HS-27A (cell line): ENCODE results near the gene SEC62.

ENCODE experiments used
- DNase-seq: peaks from one replicate; pipeline ENCODE4 v3.0.0-alpha.2; 2012; ENCODE audit warnings: low read depth, missing footprints

Gene SEC62, protein sequence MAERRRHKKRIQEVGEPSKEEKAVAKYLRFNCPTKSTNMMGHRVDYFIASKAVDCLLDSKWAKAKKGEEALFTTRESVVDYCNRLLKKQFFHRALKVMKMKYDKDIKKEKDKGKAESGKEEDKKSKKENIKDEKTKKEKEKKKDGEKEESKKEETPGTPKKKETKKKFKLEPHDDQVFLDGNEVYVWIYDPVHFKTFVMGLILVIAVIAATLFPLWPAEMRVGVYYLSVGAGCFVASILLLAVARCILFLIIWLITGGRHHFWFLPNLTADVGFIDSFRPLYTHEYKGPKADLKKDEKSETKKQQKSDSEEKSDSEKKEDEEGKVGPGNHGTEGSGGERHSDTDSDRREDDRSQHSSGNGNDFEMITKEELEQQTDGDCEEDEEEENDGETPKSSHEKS

DNA sequence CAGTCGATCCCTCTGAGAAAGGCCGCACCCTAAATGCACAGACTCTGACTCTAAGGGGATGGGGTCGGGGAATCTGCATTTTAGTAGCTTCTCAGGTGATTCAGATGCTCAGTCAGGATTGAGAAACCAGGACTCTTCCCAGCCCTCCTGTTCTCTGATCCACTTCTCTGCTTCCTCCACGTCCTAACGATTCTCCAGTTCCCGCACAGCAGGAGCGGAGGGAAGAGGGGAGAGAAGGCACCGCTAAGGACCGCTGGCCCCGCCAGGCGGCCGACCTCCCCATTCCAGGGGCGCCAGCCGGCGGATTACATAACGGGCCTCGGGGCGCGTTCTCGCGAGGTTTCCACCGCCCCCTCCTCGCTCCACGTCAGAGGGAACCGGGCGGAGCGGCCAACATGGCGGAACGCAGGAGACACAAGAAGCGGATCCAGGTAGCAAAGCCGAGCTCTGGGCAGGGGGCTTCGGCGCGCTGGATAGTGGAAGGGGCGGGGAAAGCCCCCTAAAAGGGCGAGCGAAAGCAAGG is at the start of gene SEC62:
SEC62 (plus strand) TSS at position 380 of the 523 bp plus-strand sequence; CDS start at position 396, 16 bp downstream.
- peak; percentile 66 for DNase-seq

DNA sequence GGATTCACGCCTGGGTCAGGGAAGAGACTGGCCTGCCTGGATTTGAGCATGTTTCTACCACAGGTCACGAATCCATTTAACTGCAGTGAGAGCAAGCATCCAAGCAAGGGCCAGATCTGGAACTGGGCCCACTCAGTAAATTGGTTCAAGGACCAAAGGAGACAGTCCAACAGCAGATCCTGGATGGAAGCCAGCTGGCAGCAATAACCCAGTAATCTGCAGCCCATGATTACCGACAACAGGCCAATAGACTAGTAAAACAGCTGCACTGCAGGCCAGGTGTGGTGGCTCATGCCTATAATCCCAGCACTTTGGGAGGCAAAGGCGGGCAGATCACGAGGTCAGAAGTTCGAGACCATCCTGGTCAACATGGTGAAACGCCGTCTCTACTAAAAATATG is 43.4 kb upstream of the SEC62 start:
- DNase-seq, result no peak

DNA sequence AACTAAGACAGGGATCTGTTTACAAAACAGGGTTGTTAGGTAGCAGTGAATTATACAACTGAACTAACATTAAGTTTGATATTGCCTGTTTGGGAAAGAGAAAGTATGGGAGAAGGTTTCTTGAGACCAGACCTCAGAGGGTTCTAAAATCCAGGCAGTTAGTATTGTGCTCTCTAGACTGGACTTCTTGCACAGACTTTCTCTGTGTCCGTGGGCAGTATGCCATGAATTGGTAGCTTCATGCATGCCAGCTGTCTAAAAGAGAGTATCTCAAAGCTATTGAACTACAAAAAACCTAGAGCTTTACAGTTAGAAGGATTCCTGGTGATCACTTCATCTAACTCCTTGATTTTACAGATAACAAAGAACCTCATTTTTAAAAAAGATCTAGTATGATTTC is 42.8 kb upstream of the SEC62 start:
- DNase-seq, result no peak

DNA sequence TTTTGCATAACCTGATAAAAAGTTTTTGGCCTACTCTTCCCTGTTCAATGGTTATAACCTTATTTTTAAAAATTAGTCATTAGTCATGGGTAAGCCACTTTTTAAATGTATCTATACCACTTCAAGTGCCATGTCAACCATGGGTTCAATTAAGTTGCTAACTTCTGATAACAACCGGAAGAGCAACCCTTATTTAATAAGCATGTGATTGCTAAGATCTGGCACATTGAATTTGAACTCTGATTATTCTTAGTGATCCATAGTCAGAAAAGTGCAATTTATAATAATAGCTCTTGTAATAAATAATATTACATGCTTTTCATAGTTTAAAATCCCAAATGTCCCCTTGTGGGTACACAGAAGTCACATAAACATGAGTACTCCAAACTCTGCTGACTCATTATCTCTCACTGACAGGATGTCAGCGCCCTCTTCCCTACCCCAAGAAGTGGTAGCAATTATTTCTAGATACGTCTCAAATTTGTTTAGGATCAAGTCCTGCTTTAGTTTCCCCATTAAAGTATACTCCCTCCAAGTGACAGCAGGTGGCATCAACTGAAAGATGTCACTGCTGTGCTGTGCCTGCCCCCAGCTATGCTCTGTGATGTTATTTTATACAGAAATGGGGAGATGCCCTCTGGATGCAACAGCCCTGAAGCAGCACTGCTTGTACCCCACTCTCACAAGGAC is 36.6 kb upstream of the SEC62 start:
- no peak for DNase-seq

DNA sequence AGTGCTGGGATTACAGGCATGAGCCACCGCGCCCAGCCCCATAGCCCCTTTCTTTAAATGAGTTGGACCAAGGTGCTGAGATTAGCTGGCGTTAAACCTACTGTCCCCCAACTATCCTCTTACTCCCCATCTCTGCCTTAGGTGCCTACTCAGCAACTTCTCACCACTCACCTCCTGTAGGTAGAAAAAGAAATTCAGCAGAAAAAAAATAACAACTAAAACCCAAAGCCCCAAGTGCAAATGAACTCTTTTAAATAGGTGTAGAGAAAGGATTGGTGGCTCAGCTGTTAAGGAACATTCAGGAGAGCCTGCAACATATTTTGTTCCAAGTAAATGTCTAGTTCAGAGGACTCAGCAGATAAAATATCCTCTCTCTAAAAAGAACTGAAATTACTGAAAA is 35.8 kb upstream of the SEC62 start:
- no peak for DNase-seq

DNA sequence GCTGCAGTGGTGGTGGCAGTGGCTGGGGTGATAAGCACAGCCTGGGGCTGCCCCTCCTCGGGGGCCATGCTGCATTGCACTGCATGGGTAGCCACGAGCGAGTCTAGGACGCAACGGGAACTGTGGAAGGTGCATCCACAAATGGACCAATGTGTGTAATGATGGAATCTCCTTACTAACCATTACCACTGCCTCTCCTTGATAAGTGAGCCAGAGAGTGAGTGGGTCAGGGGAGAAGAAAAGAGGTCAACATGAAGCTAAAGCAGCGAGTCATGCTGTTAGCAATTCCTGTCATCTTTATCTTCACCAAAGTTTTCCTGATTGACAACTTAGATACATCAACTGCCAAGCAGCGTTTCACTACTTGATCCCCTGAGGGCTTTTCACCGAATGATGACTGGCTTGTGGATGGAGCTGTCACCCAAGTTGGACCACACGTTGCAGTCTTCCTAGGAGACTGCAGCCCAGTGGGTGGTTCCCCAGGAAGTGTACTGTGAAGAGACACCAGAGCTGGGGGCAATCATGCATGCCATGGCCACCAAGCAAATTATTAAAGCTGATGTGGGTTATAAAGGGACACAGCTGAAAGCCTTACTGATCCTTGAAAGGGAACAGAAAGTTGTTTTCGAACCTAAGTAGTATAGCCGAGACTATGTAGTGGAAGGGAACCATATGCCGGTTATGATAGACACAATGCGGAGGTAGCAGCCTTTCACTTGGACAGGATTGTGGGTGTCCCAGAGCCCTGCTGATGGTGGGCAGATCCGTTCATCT is 34.7 kb upstream of the SEC62 start:
- no peak for DNase-seq

DNA sequence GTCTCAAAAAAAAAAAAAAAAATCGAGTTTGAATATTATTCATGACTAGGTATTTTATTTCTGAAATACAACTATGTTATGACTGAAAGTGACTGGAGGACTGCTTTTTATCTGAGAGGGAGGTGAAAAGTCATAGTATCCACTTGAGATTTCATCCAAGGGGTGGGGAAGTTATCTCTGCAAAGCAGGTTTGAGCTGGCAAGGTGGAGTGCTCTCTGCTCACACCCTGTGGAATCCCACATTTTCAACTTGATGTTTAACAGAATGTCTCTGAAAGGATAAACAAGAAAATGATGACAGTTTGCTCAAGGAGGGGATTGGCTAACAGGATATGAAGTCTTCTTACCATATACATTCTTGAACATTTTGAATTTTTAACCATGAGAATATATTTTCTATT is 27.3 kb upstream of the SEC62 start:
- DNase-seq, result no peak

DNA sequence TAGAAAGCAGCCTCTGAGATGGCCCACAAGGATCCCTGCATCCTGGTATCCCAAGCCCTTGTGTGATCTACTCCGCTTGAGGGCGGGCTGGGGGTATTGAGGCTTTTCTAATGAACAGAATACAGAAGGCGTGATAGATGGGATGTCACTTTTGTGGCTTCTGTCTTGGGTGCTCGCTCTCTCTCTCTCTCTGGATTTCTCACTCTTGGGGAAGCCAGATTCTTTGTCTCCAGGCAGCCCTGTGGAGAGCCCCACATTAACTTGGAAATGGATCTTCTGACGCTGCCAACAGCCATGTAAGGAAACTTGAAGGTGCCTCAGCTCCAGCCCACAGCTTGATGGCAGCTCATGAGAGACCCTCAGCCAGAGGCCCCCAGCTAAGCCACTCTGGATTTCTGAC is 26.9 kb upstream of the SEC62 start:
- DNase-seq, result no peak

DNA sequence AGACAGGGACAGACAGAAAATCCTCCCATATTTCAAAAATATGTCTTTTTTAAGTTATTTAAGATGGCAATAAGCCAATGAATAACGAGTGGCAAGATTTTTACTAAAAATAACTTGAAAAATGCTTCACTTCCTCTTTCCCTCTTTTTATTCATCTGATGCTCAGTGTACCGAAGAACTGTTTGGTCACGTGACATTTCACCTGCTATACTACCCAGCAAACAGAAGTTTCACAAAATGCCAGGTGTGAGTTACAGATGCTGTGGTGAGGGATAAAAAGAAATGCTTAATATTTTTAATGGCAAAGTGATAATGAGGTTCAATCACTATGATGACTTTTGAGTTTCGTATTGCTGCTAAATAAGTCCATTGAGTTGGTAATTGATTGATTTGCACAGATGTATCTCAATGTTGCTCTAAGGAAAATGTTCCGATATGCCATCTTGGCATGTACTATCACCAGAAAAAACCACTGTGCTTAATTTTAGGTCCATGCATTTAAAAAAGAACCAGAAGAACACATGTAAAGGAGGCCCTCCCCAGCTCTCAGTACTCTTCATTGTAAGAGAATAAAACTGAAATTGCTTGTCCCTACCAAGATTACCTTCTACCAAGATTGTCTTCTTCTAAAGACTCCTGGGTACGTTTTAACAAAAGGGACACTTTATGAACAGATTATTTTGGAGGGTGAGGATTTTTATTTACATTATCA is 26.0 kb upstream of the SEC62 start:
- DNase-seq, result no peak

DNA sequence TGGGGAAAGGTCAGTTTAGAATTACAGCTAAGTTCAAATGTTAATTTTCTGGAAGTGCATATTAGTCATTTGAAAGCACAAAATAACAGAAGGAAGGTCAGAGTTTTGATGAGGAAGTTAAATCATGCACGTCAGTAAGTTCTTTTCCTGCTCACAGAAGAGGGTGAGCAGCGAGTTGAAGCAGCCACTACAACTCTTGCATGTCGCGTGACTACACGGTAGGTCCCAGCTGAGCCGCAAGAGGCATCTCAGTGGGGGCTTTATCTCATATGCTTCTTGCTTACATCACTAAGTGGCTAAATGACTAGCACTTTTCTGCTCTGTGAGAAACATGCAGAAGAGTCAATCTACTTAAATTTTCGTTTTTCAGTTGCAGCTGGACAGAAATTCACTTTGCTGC is 21.3 kb upstream of the SEC62 start:
- no peak for DNase-seq

DNA sequence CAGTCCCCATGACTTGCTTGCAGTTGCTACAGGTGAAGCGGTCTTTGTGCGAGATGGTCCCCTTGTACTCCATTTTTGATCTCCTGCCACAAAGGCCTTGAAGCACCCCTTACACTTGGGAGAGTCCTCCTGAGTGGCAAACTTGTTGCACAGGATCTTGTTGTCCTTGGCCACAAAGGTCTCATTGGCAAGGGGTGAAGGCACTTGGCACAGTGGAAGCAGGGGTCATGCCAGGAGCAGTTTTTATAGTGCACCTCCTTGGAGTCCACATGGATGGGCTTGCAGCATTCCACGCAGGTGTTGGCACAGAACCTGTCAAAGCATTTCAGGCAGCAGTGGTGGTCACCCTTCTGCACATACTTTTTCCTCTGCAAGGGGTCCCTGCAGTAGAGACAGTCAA is 20.3 kb upstream of the SEC62 start:
- no peak for DNase-seq

DNA sequence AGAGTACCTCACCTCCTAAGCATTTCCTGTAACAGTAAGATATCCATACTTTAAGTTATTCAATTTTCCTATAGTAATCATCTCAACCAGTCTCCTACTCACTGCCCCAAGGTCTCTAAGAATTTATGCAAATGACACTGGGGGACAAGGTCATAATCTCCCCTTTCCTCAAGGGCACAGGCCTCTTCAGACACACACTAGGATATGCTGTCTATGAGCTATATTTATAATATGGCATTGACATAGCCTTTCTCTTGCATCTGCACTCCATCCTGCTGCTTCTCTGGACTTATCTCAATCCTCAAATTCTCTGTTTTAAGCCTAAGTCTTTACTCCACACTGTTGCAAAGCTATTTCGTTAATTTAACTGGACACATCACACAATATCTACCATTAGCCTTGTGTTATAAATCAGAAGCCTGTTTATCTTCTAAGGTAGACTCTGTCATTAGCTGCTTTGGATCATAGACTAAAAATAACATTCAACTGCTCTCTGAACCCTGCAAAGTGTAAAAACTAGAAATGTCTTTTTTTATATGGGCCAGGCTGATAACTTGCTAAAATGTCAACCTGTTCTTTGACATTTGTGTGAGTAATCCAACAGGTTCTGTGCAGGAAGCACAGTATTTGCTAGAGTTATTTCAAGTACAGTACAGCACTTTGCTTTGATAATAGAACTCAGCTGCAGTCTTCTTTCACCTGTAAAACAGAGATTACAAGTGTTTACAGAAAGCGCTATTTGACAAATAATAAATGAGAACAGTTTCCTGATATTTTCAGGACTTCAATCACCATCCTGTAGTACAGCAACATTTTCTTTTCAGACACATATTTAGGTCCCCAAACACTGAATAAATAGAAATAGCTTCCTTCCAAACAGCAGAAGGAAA is 17.8 kb upstream of the SEC62 start:
- no peak for DNase-seq

DNA sequence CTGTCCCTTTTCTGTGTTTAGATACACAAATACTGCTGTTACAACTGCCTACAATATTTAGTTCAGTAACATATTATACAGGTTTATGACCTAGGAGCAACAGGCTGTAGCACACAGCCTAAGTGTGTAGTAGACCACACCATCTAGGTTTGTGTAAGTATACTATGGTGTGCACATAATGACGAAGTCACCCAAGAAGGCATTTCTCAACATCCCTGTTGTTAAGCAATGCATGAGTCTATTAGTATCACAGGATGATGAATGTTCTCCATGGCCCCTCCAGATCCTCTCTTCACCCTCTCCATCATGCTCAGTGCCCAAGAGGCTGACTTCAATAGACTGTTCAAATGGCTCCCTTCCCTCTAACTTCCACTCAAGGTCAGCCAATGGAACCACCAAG is 14.6 kb upstream of the SEC62 start:
- no peak for DNase-seq

DNA sequence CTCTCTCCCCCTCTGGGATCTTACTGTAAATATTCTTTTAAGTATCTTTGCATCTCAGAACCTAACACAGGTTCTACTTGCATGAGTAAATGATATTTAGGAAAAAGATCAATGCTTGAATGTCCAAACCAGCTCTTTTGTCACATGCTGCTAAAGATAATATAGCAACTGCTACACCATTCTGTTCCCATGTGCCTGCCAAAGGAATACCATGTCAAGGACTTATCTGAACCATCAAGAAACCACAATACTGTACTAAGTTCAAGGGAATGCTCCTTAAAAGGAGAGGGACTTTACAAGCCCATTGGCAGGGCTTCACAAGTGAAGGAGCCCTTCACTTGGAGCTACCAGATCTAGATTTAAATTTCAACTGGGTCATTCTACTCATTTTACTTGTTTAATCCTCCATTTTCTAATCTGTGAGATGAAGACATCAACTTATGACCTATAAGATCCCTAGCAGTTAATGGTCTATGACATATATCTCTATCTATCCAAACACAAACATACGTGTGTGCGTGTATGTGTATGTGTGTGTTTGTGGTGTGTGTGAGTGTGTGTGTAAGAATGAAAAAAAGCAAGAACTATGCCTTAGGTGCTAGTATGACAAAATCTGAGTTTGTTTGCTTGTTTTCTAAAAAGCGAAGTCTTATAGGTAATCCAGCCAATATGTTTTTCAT is 13.0 kb upstream of the SEC62 start:
- DNase-seq, result no peak

DNA sequence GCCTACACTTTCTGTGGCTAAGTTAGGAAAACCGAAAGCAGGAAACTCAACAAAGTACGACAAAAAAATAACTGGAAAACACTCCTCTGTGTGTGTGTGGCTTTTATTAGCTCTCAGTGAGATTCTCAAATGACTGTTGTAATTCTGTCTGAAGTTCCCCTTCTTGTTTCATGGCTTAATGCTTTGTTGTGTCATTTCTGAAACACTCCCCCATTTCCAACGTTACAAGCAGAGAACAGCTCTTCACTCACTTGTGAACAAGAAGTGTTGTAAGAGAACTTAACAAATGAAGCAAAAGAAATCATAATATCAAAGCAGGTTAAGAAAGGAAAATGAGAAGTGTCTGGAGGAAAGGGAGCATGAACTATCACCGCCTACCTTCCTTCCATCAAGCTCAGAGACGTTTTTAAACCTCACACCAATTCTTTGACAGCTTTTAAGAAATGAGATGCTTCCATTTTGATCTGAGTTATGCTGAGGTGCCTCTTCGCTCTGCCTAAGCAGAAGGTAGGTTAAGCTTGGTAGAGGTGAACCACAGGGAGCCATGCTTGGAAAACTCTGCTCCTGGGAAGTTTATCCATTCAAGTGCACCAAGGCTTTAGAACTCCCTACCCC is 12.4 kb upstream of the SEC62 start:
- DNase-seq, result no peak

DNA sequence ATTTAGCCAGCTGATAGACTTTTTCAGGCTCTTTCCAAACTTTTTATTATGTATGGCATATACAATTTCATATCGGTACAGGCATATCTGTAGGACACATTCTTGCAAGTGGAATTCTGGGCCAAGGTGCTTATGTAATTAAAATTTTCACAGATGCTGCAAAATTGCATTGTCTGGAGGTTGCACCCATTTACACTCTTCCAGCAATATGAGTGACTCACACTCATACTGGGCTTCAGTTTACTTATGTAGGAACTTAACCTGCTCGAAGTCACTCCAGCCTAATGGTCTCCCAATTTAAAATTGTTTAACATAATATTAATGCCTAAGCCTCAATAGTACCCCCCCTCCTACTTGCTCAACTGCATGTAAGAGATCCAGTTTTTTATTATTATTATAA is 11.2 kb upstream of the SEC62 start:
- no peak for DNase-seq

DNA sequence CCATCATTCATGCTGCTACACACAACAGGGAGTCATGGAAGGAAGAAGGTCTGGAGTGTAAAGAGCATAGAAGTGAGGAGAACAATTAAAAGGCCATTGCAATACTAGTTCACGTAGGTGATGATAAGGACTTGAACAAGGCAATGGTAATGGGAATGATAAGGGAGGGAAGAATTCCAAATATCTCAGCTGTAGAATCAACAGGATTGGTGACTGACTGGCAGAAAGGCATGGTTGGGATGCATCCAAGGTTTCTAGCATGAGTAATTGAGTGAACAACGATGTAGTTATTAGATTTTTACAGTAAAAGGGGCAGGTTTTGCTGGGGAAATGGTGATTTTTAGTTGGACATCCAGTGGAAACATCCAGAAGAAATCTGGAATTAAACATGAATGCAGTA is 2.4 kb upstream of the SEC62 start:
- DNase-seq, result peak; percentile 74

DNA sequence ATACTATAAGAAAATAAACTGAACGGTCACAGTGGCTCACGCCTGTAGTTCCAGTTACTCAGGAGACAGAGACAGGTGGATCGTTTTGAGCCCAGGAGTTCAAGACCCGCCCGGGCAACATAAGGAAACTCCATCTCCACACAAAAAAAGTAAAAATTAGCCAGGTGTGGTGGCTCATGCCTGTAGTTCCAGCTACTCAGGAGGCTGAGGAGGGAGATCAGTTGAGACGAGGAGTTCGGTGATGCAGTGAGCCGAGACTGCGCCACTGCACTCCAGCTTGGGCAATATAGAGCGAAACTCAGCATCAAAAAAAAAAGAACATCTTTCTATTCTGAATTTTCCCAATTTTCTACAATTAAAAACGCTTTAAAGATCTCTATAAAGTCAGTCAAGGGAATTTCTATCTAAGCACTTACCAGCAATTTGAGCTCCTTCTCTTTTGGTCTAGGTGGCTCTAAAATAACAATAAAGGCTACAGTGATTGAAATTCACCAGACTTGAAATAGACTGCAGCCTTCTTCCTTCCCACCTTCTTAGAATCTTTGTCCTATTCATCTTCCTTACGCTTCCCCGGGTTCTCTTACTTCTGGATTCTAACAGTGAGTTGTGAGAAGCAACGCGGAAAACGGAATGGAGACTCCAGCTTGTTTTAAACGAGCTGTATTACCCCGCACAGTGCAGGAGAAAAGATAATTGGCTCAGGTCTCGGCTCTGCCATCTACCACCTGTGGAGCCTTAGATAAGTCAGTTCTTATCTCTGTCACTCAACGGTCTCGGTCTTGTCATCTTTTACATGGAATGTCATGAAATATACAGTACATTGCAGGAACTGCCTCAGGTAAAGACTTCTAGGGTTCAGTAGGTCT is 812 bp upstream of the SEC62 start:
- DNase-seq, result no peak
